Measurements from ENCODE around the gene NBPF3.

DNA sequence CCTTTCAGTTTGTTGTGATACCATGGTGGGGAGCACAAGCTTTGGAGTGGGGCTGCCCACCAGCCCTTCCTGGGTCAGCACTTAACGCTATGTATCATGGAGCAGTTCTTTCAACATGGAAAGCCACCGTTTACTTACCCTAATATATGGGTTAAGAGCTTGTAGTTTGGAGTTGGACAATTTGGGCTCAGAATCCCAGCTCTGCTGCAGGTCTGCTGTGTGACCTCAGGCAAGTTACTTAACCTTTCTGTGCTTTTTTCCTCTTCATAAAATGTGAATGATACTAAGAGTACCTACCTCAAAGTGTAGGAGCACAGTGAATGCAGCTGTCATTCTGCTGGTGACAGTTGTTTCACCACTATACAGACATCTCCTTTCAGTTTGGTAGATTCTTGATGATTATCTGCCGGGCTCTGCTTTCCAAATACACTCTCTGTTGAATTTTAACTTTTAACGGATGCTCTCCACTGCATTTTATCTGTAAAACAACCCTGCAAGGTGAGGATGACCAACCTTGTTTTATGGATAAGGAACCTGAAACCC is 93.1 kb downstream of the NBPF3 start:
- TF ChIP-seq POLR2AphosphoS5 (IDR thresholded peaks at IDR 0.05) (no peak), POLR2A (IDR thresholded peaks at IDR 0.05) (no peak), EP300 (IDR thresholded peaks at IDR 0.05) (no peak)
- TF ChIP-seq, protein P1, sequence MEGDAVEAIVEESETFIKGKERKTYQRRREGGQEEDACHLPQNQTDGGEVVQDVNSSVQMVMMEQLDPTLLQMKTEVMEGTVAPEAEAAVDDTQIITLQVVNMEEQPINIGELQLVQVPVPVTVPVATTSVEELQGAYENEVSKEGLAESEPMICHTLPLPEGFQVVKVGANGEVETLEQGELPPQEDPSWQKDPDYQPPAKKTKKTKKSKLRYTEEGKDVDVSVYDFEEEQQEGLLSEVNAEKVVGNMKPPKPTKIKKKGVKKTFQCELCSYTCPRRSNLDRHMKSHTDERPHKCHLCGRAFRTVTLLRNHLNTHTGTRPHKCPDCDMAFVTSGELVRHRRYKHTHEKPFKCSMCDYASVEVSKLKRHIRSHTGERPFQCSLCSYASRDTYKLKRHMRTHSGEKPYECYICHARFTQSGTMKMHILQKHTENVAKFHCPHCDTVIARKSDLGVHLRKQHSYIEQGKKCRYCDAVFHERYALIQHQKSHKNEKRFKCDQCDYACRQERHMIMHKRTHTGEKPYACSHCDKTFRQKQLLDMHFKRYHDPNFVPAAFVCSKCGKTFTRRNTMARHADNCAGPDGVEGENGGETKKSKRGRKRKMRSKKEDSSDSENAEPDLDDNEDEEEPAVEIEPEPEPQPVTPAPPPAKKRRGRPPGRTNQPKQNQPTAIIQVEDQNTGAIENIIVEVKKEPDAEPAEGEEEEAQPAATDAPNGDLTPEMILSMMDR (IDR thresholded peaks at IDR 0.05), result no peak
